Immature natural killer cell (primary cell): ENCODE data around the gene AVPR1B. TPM values are rescaled to one million over a fixed set of nuclear protein-coding genes. Genes with fewer than 3 reads are reported as not detected.
"Not testable (repeated sequence)": the region's sequence is repeated elsewhere in the genome, so short reads cannot be mapped to it uniquely, and the experiment has no call there.

Experiments used
- DNase-seq, 3 donors: peaks; one replicate each; pipeline ENCODE4 v3.0.0; 2022; ENCODE audit warnings: mixed read lengths in 1 of 3
- H3K27ac Mint-ChIP-seq, 6 donors: one replicate each; pipeline ENCODE4 v1.8.0; 2020; ENCODE audit warnings: mixed read lengths in 6 of 6, mild to moderate bottlenecking in 5 of 6, inconsistent platforms in 4 of 6, moderate library complexity in 3 of 6
- H3K27me3 Mint-ChIP-seq, 3 donors: one replicate each; pipeline ENCODE4 v1.8.0; 2020 to 2021; ENCODE audit warnings: low read depth in 3 of 3, mild to moderate bottlenecking in 3 of 3, mixed read lengths in 3 of 3, moderate library complexity in 3 of 3, inconsistent platforms in 1 of 3
- H3K36me3 Mint-ChIP-seq, 3 donors: one replicate each; pipeline ENCODE4 v1.8.0; 2020; ENCODE audit warnings: mixed read lengths in 3 of 3, inconsistent platforms in 2 of 3, mild to moderate bottlenecking in 2 of 3
- H3K4me1 Mint-ChIP-seq, 2 donors: one replicate each; pipeline ENCODE4 v1.8.0; 2020; ENCODE audit warnings: inconsistent platforms in 2 of 2, mild to moderate bottlenecking in 2 of 2, mixed read lengths in 2 of 2, moderate library complexity in 1 of 2
- H3K4me3 Mint-ChIP-seq, 5 donors: one replicate each; pipeline ENCODE4 v1.8.0; 2020; ENCODE audit warnings: mild to moderate bottlenecking in 5 of 5, mixed read lengths in 5 of 5, inconsistent platforms in 3 of 5, moderate library complexity in 3 of 5
- H3K9me3 Mint-ChIP-seq, 6 donors: one replicate each; pipeline ENCODE4 v1.8.0; 2020; ENCODE audit warnings: mild to moderate bottlenecking in 6 of 6, mixed read lengths in 6 of 6, inconsistent platforms in 4 of 6, moderate library complexity in 3 of 6
- polyA plus RNA-seq, 3 donors: library from polyadenylated mRNA; unstranded; fragments of 300-500 nt; fragmentation: Illumina TruSeq; gene quantifications; one replicate each; pipeline ENCODE4 v1.2.3, GENCODE V29; 2021

AVPR1B gene
- polyA plus RNA-seq, 3 donors from 2014 or later, result not detected

DNA sequence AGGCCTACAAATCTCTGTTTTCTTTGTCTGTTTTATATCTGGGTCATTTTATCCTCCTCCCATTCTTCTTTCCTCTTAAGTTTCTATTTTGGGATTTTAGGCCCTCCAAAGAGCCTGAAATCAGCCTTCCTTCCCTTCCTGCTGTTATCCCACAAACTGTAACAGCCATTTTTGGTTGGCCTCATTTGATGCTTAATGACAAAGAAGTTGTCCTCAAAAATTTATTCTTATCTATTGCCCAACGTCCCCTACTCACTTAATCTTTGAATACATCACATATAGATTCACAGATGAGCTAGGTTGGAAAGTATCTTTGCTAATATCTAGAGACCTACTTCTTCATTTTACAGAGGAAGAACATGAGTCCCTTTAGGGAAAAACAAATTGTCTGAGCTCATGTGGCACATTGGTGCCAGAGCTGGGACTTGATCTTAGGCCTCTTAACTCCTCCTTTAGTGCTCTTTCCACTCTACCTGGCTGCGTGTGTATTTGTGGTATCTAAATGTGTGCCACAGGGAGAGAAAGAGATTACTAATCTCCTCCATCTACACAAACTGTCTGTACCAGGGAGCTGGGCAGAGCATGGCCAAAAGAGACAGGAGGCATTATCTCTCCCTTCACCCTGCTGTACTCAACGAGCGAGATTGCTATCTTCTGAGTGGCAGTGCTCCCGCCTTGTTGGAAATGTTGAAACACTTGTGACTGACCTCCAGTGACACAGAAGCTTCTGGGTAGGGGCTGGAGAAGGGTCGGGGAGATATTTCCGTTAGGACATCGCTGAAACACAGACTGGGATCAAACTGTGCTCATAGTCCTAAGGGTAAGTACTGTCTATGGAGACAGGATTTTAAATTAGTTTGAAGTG, 34.1 kb downstream of the AVPR1B start:
- Mint-ChIP-seq H3K27me3 (peaks cover 2 to 10% (median 4%) of the 10 kb centered on the region in 3 donors), H3K4me1 (peaks cover 4 to 16% of the 10 kb centered on the region in 2 donors), H3K4me3 (no peak overlapping the region), H3K9me3 (no peaks in the 10 kb centered on the region), H3K36me3 (no peaks in the 10 kb centered on the region), H3K27ac (no peak overlapping the region)
- DNase-seq, result no peak

DNA sequence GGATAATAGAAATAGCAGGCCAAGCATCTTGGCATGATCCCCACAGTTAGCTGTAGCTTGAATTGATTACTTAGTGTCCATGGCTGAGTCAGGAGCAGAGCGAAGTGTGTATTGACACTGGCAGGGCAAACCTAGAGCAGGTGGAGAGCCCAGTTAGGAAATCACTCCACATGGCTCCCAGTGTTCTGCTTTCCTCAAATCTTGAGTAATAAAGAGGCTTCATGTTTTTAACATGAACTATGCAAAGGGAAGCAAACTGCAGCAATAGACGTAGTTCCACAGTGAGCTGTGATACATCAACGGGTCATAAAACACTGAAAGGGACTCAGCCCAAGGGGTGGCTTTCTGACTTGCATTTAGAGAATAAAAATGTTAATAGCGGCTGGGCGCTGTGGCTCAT, 35.3 kb downstream of the AVPR1B start:
- Mint-ChIP-seq H3K9me3 (no peaks in the 10 kb centered on the region), H3K27me3 (peaks cover 2 to 10% (median 4%) of the 10 kb centered on the region in 3 donors), H3K4me1 (peaks cover 4 to 16% of the 10 kb centered on the region in 2 donors), H3K36me3 (no peaks in the 10 kb centered on the region), H3K27ac (no peak overlapping the region), H3K4me3 (no peak overlapping the region)
- no peak for DNase-seq

DNA sequence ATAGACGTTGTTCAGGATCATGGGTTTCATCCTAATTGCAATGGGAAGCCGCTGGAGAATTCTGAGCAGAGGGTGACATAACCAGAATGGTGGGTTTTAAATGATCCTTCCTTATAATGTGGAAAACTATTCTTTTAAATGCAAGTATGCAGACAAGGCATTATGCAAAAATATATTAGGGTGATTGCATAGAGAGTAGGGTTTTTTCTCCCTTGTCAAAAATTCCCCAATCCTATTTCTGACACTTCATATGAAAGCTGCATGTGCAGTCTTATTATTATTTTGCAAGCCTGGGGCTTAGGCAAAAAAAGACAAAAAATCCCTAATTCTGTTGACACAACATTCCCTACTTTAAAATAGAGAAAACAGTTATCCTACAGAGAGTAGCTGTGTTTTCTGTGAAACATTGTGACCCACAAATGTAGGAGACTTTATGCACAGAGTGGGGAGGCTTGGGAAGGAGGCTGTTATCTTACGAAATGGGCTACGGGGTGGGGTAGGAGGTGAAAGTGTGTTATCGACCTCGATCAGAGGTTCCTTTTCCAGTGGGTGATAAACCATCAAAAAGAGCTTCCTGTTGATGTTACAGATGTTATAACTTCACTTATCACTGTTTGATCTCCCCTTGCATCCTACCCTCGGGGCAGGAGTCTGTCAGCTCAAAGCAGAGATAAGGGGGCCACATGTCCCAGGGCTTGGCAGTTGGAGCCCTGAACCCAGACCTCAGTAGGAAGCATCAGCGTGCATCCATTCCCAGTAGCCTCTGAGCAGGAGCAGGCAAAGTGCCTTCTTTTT, 37.0 kb downstream of the AVPR1B start:
- Mint-ChIP-seq H3K27ac (no peak overlapping the region), H3K4me3 (no peak overlapping the region)

DNA sequence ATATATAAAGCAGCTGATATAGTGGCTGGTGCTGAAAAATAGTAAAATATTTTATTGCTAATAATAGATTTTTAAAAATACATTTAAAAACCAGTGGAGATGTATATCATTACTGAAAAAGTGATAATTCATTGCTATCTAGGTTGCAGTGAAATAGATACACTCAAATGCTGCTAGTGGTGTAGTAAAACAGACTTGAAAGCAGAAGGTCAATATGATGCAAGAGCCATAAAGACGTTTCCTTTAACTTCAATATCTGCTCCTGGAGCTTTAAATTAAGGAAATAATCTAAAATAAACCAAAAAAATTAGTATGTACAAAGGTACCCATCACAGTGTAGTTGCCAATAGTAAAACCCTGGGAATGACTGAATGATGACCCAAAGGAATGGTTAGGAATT, 38.1 kb downstream of the AVPR1B start:
- H3K36me3 Mint-ChIP-seq, result no peaks in the 10 kb centered on the region
- no peak for DNase-seq
- no peak overlapping the region for H3K4me3 Mint-ChIP-seq
- H3K27me3 Mint-ChIP-seq, result peaks cover 0 to 10% (median 4%) of the 10 kb centered on the region in 3 donors
- H3K9me3 Mint-ChIP-seq, result no peaks in the 10 kb centered on the region
- no peak overlapping the region for H3K27ac Mint-ChIP-seq
- peaks cover 4 to 16% of the 10 kb centered on the region in 2 donors for H3K4me1 Mint-ChIP-seq

More for the DNA sequence above, 37.0 kb downstream of the AVPR1B start:
- no peak for DNase-seq
- no peaks in the 10 kb centered on the region for H3K9me3 Mint-ChIP-seq
- peaks cover 2 to 10% (median 4%) of the 10 kb centered on the region in 3 donors for H3K27me3 Mint-ChIP-seq
- no peaks in the 10 kb centered on the region for H3K36me3 Mint-ChIP-seq
- peaks cover 4 to 16% of the 10 kb centered on the region in 2 donors for H3K4me1 Mint-ChIP-seq

DNA sequence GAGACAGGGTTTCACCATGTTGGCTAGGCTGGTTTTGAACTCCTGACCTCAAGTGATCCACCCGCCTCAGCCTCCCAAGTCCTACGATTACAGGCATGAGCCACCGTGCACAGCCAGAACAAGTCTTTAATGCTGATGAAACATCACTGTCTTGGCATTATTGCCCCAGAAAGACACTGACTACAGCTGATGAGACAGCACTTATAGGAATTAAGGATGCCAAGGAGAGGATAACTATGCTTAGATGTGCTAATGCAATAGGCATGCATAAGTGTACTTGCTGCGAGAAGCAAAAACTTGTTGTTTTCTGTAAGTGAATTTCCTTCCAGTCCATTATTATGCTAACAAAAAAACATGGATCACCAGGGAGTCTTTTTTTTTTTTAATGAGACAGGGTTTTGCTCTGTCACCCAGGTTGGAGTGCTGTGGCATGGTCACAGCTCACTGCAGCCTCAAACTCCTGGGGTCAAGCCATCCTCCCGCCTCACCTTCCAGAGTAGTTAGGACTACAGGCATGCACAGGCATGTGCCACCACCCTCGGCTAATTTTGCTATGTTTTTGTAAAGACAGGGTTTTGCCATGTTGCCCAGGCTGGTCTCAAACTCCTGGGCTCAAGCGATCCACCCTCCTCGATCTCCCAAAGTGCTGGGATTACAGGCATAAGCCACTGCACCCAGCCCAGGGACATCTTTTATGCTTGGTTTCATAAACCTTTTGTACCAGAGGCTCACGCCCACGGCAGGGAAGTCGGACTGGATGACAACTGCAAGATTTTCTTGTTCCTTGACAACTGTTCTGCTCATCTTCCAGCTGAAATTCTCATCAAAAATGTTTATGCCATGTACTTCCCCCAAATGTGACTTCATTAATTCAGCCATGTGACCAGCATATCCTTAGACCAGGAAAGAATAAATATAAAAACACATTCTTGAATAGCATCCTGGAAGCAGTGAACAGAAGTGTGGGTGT, 41.1 kb downstream of the AVPR1B start:
- H3K4me3 Mint-ChIP-seq, result no peak overlapping the region
- H3K27ac Mint-ChIP-seq, result no peak overlapping the region
- H3K4me1 Mint-ChIP-seq, result peaks cover 4 to 16% of the 10 kb centered on the region in 2 donors
- peaks cover 0 to 5% (median 4%) of the 10 kb centered on the region in 3 donors for H3K27me3 Mint-ChIP-seq
- H3K9me3 Mint-ChIP-seq, result no peaks in the 10 kb centered on the region
- no peaks in the 10 kb centered on the region for H3K36me3 Mint-ChIP-seq
- no peak for DNase-seq

DNA sequence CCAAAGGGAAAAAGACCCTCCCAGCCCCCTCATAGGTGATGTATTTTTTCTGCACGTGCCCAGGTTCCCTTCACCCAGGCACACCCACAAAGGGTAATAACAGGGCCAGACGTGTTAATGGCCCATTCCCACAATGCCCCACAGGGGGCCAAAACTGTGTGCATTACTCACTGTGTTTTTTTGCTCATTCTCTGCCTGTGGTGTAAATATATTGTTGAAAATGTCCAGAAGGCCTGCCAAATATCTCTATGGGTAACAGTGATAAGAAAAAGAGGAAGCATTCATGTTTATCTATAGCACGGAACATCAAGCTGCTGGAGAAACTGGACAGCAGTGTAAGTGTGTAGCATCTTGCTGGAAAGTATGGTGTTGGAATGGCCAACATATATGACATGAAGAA, 42.3 kb downstream of the AVPR1B start:
- no peaks in the 10 kb centered on the region for H3K36me3 Mint-ChIP-seq
- no peak overlapping the region for H3K27ac Mint-ChIP-seq
- peaks cover 0 to 3% (median 3%) of the 10 kb centered on the region in 3 donors for H3K27me3 Mint-ChIP-seq
- no peak overlapping the region for H3K4me3 Mint-ChIP-seq
- no peak for DNase-seq
- peaks cover 0 to 4% of the 10 kb centered on the region in 2 donors for H3K4me1 Mint-ChIP-seq
- H3K9me3 Mint-ChIP-seq, result no peaks in the 10 kb centered on the region

DNA sequence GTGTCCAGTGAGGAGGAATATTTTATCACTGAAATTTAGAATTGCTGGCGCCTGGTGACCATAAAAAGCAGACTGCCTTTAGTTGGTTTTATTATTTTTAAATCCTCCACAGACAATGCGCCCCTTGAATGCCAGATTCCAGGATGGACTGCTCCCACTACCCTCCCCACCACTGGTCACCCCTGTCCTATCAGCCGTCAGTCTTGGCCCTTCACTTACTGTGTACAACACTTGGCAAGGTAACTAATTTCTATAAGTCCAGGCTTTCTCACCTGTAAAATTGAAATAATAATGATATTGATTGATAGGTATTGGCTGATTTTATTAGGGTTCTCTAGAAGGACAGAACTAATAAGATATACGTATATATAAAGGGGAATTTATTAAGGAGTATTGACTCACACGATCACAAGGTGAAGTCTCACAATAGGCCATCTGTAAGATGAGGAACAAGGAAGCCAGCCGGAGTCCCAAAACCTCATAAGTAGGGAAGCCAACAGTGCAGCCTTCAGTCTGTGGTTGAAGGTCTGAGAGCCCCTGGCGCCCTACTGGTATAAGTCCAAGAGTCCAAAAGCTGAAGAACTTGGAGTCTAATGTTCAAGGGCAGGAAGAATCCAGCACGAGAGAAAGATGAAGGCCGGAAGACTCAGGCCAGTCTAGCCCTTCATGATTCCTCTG, 46.4 kb downstream of the AVPR1B start:
- no peaks in the 10 kb centered on the region for H3K36me3 Mint-ChIP-seq
- peaks cover 0 to 4% (median 3%) of the 10 kb centered on the region in 3 donors for H3K27me3 Mint-ChIP-seq
- no peak overlapping the region for H3K4me3 Mint-ChIP-seq
- H3K4me1 Mint-ChIP-seq, result no peaks in the 10 kb centered on the region
- H3K9me3 Mint-ChIP-seq, result no peaks in the 10 kb centered on the region
- H3K27ac Mint-ChIP-seq, result no peak overlapping the region
- DNase-seq, result no peak

DNA sequence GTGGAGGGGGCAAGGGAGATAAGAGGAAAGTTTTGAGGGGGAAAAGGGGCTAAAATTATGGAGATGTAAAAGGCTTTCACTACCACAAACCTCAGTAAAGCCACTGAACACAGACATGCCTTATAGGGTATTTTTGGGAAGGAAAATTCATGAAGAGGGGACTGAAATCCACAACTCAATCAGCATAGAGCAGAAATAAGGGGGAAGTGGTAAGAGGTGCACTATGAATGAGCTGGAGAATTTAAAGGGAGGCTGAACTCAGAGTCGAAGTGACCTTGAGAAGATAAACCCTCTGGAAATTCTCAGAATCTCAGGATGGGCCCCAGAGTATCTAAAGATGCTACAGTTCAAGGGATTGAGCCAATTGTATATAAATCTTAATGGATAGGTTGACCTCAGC, 48.9 kb downstream of the AVPR1B start:
- peaks cover 0 to 4% (median 2%) of the 10 kb centered on the region in 3 donors for H3K27me3 Mint-ChIP-seq
- H3K4me3 Mint-ChIP-seq, result no peak overlapping the region
- no peaks in the 10 kb centered on the region for H3K36me3 Mint-ChIP-seq
- no peaks in the 10 kb centered on the region for H3K9me3 Mint-ChIP-seq
- H3K4me1 Mint-ChIP-seq, result no peaks in the 10 kb centered on the region
- DNase-seq, result no peak
- no peak overlapping the region for H3K27ac Mint-ChIP-seq

DNA sequence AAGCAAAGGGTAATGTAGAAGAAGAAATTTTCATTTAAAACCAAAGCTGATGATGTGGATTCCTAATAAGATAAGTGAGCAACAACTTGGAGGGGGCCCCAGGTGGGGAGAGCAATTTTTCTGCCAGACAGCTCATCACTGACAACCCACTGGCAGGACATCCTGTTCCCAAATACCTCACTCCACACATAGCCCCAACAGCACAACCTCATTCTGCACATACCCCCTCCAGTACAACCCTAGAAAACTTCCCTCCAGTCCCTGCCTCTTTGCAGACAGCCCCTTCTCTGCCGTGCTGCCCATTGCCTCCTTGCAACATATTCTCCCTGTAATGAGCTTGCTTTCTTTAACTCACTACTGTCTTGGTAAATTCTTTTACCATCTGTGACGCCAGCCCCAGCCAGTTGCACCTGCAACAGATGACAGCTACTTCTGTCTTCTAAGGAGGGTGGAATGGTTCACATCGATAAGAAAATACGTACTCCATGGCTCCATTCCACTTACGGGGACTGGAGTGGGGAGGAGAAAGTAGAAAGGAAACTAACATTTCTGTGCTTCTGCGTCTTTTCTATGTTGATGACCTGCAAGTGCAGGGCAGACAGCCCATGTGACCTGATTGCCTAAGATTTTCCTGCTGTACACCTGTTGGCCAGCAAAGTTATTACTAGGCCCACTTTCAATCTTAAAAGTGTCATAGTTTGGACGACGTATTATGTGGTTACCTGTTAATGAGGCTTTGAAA, 49.5 kb downstream of the AVPR1B start:
- H3K4me3 Mint-ChIP-seq, result no peak overlapping the region
- no peaks in the 10 kb centered on the region for H3K4me1 Mint-ChIP-seq
- H3K27ac Mint-ChIP-seq, result no peak overlapping the region
- no peaks in the 10 kb centered on the region for H3K9me3 Mint-ChIP-seq
- H3K36me3 Mint-ChIP-seq, result no peaks in the 10 kb centered on the region
- H3K27me3 Mint-ChIP-seq, result peaks cover 1 to 4% (median 2%) of the 10 kb centered on the region in 3 donors
- DNase-seq, result no peak

DNA sequence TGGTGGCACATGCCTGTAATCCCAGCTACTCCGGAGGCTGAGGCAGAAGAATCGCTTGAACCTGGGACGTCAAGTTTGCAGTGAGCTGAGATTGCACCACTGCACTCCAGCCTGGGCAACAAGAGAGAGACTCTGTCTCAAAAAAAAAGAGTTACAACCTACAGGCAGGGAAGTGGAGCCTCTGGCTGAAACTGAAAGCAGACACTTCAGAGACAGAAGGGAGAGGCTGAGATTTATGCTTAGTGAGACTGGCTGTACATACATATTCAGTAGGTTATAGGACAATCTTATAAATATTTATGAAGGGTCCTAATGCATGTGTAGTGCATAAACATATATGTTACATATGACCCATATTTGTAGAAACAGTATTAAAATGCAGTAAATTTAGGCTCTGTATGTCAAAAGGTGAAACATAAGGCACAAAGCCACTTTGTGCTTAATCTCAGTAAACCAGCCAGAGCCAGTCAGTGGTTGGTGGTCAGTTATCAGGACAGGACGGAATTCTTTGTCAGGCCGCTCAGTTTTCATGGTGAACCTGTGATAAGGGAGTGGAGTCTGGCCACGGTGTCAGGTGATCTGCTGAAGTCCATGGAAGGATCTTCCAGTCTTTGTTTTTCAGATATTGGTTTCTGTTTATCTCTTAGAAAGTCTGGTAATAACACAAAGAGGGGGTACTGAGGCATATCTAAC, 50.6 kb downstream of the AVPR1B start:
- Mint-ChIP-seq H3K4me1 (no peaks in the 10 kb centered on the region), H3K9me3 (no peaks in the 10 kb centered on the region), H3K27me3 (peaks cover 1 to 6% (median 2%) of the 10 kb centered on the region in 3 donors), H3K27ac (no peak overlapping the region), H3K36me3 (no peaks in the 10 kb centered on the region), H3K4me3 (no peak overlapping the region)
- DNase-seq, result no peak

DNA sequence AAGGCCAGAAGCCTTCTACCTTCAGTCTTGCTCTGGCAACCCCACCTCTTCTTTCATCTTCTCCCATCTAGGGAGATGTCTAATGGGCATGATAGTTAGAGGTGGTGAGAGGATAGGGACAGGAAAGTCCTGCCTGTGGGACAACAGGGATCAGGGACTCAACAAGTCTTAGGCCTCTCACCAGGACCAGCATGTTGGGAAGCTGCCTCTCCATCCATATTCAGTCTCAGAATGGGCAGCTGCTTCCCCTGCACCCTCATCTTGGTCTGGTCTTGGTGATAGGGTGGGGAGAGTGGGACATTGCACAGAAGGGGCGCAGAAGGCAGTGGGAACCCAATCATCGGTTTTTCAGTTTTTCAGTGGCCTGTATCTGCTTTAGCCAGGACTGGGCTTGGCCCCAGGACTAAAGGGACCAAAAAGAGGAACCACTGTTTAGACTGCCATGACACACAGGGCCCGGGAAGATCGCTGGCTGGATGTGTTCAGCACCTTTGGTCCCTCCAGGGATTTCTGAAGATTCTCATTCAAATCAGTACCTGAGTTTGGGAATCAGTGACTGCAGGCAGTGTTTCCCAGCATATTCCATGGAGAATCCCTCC, 51.5 kb downstream of the AVPR1B start:
- Mint-ChIP-seq H3K9me3 (no peaks in the 10 kb centered on the region), H3K27ac (no peak overlapping the region), H3K36me3 (no peaks in the 10 kb centered on the region), H3K27me3 (peaks cover 1 to 9% (median 4%) of the 10 kb centered on the region in 3 donors), H3K4me3 (no peak overlapping the region), H3K4me1 (no peaks in the 10 kb centered on the region)
- DNase-seq, result no peak

DNA sequence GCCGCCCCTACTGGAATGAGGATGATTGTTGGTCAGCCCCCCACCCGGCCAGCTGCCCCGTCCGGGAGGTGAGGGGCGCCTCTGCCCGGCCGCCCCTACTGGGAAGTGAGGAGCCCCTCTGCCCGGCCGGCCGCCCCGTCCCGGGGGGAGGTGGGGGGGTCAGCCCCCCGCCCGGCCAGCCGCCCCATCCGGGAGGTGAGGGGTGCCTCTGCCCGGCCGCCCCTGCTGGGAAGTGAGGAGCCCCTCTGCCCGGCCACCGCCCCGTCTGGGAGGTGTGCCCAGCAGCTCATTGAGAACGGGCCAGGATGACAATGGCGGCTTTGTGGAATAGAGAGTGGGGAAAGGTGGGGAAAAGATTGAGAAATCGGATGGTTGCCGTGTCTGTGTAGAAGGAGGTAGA, 52.7 kb downstream of the AVPR1B start:
- not testable (repeated sequence) for H3K27ac Mint-ChIP-seq, H3K4me1 Mint-ChIP-seq, H3K27me3 Mint-ChIP-seq, DNase-seq, H3K4me3 Mint-ChIP-seq, H3K9me3 Mint-ChIP-seq, H3K36me3 Mint-ChIP-seq
